H1 (cell line): ENCODE measurements around the gene KCNH4. TPM values are rescaled to one million over a fixed set of nuclear protein-coding genes. Genes with fewer than 3 reads are reported as not detected.

ENCODE experiments used
- CTCF ChIA-PET: fragments of 300-600 bp; sonication (Branson Sonifier 250); formaldehyde crosslinking; loops from one replicate; lab custom pipeline; 2021; ENCODE audit not compliant: partially characterized antibody; lab: Charles Lee
- POLR2A ChIA-PET: fragments of 300-600 bp; sonication (Branson Sonifier 250); formaldehyde crosslinking; loops from one replicate; lab custom pipeline; 2021; ENCODE audit warnings: inconsistent platforms; ENCODE audit not compliant: partially characterized antibody; lab: Charles Lee
- DNase-seq, 2 experiments: peaks; one replicate each; pipeline versions ENCODE4 v3.0.0 to v3.0.0-alpha.2; 2010 to 2022; ENCODE audit warnings: low spot score in 2 of 2, low read depth in 1 of 2, mixed read lengths in 1 of 2
- FAIRE-seq: peaks from 2 replicates; lab custom pipeline; 2011; peaks lifted over from hg19 to GRCh38; lab: Jason Lieb, UNC
- H2AFZ ChIP-seq: 2 replicates; pipeline ENCODE4 v1.8.1; 2012; ENCODE audit warnings: low read length, inconsistent platforms
- H2AK5ac ChIP-seq: 2 replicates; pipeline ENCODE4 v1.6.1; 2013; ENCODE audit warnings: low read depth, low read length
- H2BK120ac ChIP-seq: replicated peaks from 2 replicates; pipeline ENCODE3; 2013; ENCODE audit warnings: low read depth, low read length, inconsistent platforms
- H2BK12ac ChIP-seq: 2 replicates; pipeline ENCODE4 v1.6.1; 2013; ENCODE audit warnings: low read depth, low read length
- H2BK15ac ChIP-seq: 2 replicates; pipeline ENCODE4 v1.6.1; 2013; ENCODE audit warnings: low read length
- H2BK20ac ChIP-seq: 2 replicates; pipeline ENCODE4 v1.6.1; 2013; ENCODE audit warnings: low read length
- H2BK5ac ChIP-seq: 2 replicates; pipeline ENCODE4 v1.6.1; 2013; ENCODE audit warnings: low read depth, low read length
- H3K14ac ChIP-seq: 2 replicates; pipeline ENCODE4 v1.6.1; 2013; ENCODE audit warnings: inconsistent platforms; ENCODE audit not compliant: insufficient read length
- H3K18ac ChIP-seq: 2 replicates; pipeline ENCODE4 v1.6.1; 2013; ENCODE audit warnings: low read length; ENCODE audit errors: extremely low read depth
- H3K23ac ChIP-seq: 2 replicates; pipeline ENCODE4 v1.6.1; 2013; ENCODE audit warnings: inconsistent platforms; ENCODE audit not compliant: insufficient read length
- H3K23me2 ChIP-seq: 2 replicates; pipeline ENCODE4 v1.6.1; 2013; ENCODE audit warnings: low read depth, low read length
- H3K27ac ChIP-seq: 2 replicates; pipeline ENCODE4 v1.6.1; 2011; ENCODE audit warnings: low read depth, low read length, inconsistent platforms
- H3K27me3 ChIP-seq, 4 experiments: replicated peaks in 1 of 4; 1 replicate in 1 of 4; 2 replicates in 3 of 4; pipeline versions ENCODE4 v1.6.1 to v1.8.1; 2011 to 2013; ENCODE audit warnings: low read length in 3 of 4, mild to moderate bottlenecking in 3 of 4, inconsistent platforms in 2 of 4, mixed read lengths in 2 of 4, moderate library complexity in 1 of 4; ENCODE audit not compliant: control insufficient read depth in 3 of 4, insufficient read depth in 3 of 4; ENCODE audit errors: extremely low read depth in 1 of 4
- H3K36me3 ChIP-seq, 4 experiments: 2 replicates each; pipeline versions ENCODE4 v1.6.1 to v1.8.1; 2011 to 2013; ENCODE audit warnings: mild to moderate bottlenecking in 4 of 4, low read length in 3 of 4, moderate library complexity in 2 of 4, control low read depth in 1 of 4, inconsistent platforms in 1 of 4; ENCODE audit not compliant: insufficient read depth in 4 of 4, control insufficient read depth in 2 of 4
- H3K4ac ChIP-seq: replicated peaks from 2 replicates; pipeline ENCODE3; 2013; ENCODE audit warnings: low read length, low read depth, mixed read lengths, inconsistent platforms; ENCODE audit not compliant: insufficient read length
- H3K4me1 ChIP-seq, 4 experiments: replicated peaks in 1 of 4; 1 replicate in 1 of 4; 2 replicates in 3 of 4; pipeline versions ENCODE4 v1.6.1 to v1.8.1; 2011 to 2013; ENCODE audit warnings: low read length in 3 of 4, inconsistent platforms in 2 of 4, mixed read lengths in 1 of 4; ENCODE audit not compliant: insufficient read depth in 4 of 4, control insufficient read depth in 3 of 4
- H3K4me2 ChIP-seq, 2 experiments: 2 replicates each; pipeline versions ENCODE4 v1.6.1 to v1.8.1; 2011 to 2013; ENCODE audit warnings: low read depth in 2 of 2, low read length in 2 of 2, control low read depth in 1 of 2, inconsistent platforms in 1 of 2, mild to moderate bottlenecking in 1 of 2; ENCODE audit not compliant: insufficient read depth in 1 of 2
- H3K4me3 ChIP-seq, 4 experiments: fragments of 200-600, 300-600 bp in 1 of 4; sonication (generic), shearing (Covaris generic), sonication (Bioruptor Twin) in 1 of 4; 2 replicates each; pipeline versions ENCODE4 v1.5.1 to v1.8.1; 2011 to 2016; ENCODE audit warnings: low read length in 4 of 4, low read depth in 3 of 4, control low read depth in 2 of 4, inconsistent platforms in 2 of 4, mild to moderate bottlenecking in 2 of 4, mixed read lengths in 1 of 4, moderate library complexity in 1 of 4; ENCODE audit not compliant: insufficient read depth in 2 of 4; ENCODE audit errors: extremely low read depth in 1 of 4
- H3K56ac ChIP-seq: replicated peaks from 2 replicates; pipeline ENCODE3; 2013; ENCODE audit warnings: low read depth, mild to moderate bottlenecking, mixed read lengths, low read length, inconsistent platforms; ENCODE audit not compliant: insufficient read length
- H3K79me1 ChIP-seq: 2 replicates; pipeline ENCODE4 v1.6.1; 2013; ENCODE audit warnings: low read depth, low read length, control low read depth
- H3K79me2 ChIP-seq, 2 experiments: 2 replicates each; pipeline versions ENCODE4 v1.6.1 to v1.8.1; 2012 to 2013; ENCODE audit warnings: low read length in 2 of 2, mild to moderate bottlenecking in 2 of 2, inconsistent platforms in 1 of 2; ENCODE audit not compliant: insufficient read depth in 2 of 2, control insufficient read depth in 1 of 2
- H3K9ac ChIP-seq, 4 experiments: replicated peaks in 1 of 4; 1 replicate in 1 of 4; 2 replicates in 3 of 4; pipeline versions ENCODE4 v1.6.1 to v1.8.1; 2011 to 2013; ENCODE audit warnings: low read depth in 3 of 4, low read length in 3 of 4, control low read depth in 2 of 4, mild to moderate bottlenecking in 2 of 4, moderate library complexity in 2 of 4, inconsistent platforms in 1 of 4; ENCODE audit errors: extremely low read depth in 1 of 4
- H3K9me3 ChIP-seq, 2 experiments: 2 replicates each; pipeline versions ENCODE4 v1.6.1 to v1.8.1; 2012 to 2013; ENCODE audit warnings: mild to moderate bottlenecking in 2 of 2, moderate library complexity in 2 of 2, control low read depth in 1 of 2, inconsistent platforms in 1 of 2, low read depth in 1 of 2, low read length in 1 of 2, mixed read lengths in 1 of 2; ENCODE audit not compliant: insufficient read depth in 2 of 2
- H4K20me1 ChIP-seq, 2 experiments: replicated peaks in 1 of 2; 2 replicates each; pipeline versions ENCODE3 to v1.8.1; 2011 to 2013; ENCODE audit warnings: inconsistent platforms in 2 of 2, low read length in 2 of 2, mild to moderate bottlenecking in 1 of 2; ENCODE audit not compliant: insufficient read depth in 2 of 2, control insufficient read depth in 1 of 2
- H4K5ac ChIP-seq: 2 replicates; pipeline ENCODE4 v1.6.1; 2013; ENCODE audit warnings: low read length, low read depth, mixed read lengths, inconsistent platforms; ENCODE audit not compliant: insufficient read length
- H4K8ac ChIP-seq: 2 replicates; pipeline ENCODE4 v1.8.0; 2013; ENCODE audit warnings: mild to moderate bottlenecking, moderate library complexity, low read length, inconsistent platforms; ENCODE audit not compliant: insufficient read depth; ENCODE audit errors: extremely low read depth
- H4K91ac ChIP-seq: replicated peaks from 2 replicates; pipeline ENCODE3; 2013; ENCODE audit warnings: low read length, mixed read lengths, inconsistent platforms; ENCODE audit not compliant: insufficient read length
- EGR1 ChIP-seq: IDR thresholded peaks from 2 replicates; pipeline ENCODE4 v1.6.1; 2011; ENCODE audit warnings: low read depth, low read length, borderline replicate concordance
- GTF2F1 ChIP-seq: IDR thresholded peaks from 2 replicates; pipeline ENCODE4 v1.6.1; 2012; ENCODE audit warnings: low read depth, low read length, improper control_type of control experiment, borderline replicate concordance
- HDAC2 ChIP-seq, 2 experiments: fragments of 300-600 bp in 1 of 2; sonication (generic) in 1 of 2; IDR thresholded peaks; 2 replicates each; pipeline ENCODE4 v1.6.1; 2011 to 2012; ENCODE audit warnings: low read depth in 2 of 2, low read length in 2 of 2, mild to moderate bottlenecking in 2 of 2, moderate library complexity in 2 of 2, borderline replicate concordance in 1 of 2, inconsistent platforms in 1 of 2
- HDAC6 ChIP-seq: IDR thresholded peaks from one replicate; pipeline ENCODE4 v1.7.1; 2012; ENCODE audit warnings: low read depth, mild to moderate bottlenecking, inconsistent platforms, low read length, moderate library complexity
- MAFK ChIP-seq: IDR thresholded peaks from 2 replicates; pipeline ENCODE4 v1.6.1; 2012; ENCODE audit warnings: low read depth, mild to moderate bottlenecking, improper control_type of control experiment, low read length
- NANOG ChIP-seq: IDR thresholded peaks from 2 replicates; pipeline ENCODE4 v1.6.1; 2011; ENCODE audit warnings: low read length, low read depth, mild to moderate bottlenecking, inconsistent platforms; ENCODE audit not compliant: insufficient read depth, poor library complexity, severe bottlenecking
- NRF1 ChIP-seq: IDR thresholded peaks from 2 replicates; pipeline ENCODE4 v1.6.1; 2011; ENCODE audit warnings: mild to moderate bottlenecking, low read depth, low read length, improper control_type of control experiment
- POLR2A ChIP-seq, 2 experiments: IDR thresholded peaks; 1 replicate in 1 of 2; 2 replicates in 1 of 2; pipeline ENCODE4 v1.6.1; 2011; ENCODE audit warnings: low read depth in 2 of 2, low read length in 2 of 2, mild to moderate bottlenecking in 2 of 2; ENCODE audit errors: control extremely low read depth in 1 of 2
- POU5F1 ChIP-seq: IDR thresholded peaks from 2 replicates; pipeline ENCODE4 v1.6.1; 2011; ENCODE audit warnings: low read depth, mild to moderate bottlenecking, low read length, moderate library complexity
- SIRT6 ChIP-seq: IDR thresholded peaks from one replicate; pipeline ENCODE4 v1.7.1; 2012; ENCODE audit warnings: low read length, inconsistent platforms
- SP1 ChIP-seq: IDR thresholded peaks from 2 replicates; pipeline ENCODE4 v1.6.1; 2011; ENCODE audit warnings: low read depth, low read length
- SP2 ChIP-seq: IDR thresholded peaks from 2 replicates; pipeline ENCODE4 v1.6.1; 2012; ENCODE audit warnings: mild to moderate bottlenecking, low read length, inconsistent platforms
- SUZ12 ChIP-seq: fragments of 200-600 bp; sonication (generic); IDR thresholded peaks from 2 replicates; pipeline ENCODE4 v1.6.1; 2012; ENCODE audit warnings: mild to moderate bottlenecking, inconsistent platforms, low read length, moderate library complexity, mixed read lengths
- TAF7 ChIP-seq: optimal IDR thresholded peaks from 2 replicates; pipeline ENCODE3; 2011; ENCODE audit warnings: low read depth, mild to moderate bottlenecking, inconsistent platforms, low read length, moderate library complexity, borderline replicate concordance
- YY1 ChIP-seq: IDR thresholded peaks from 2 replicates; pipeline ENCODE4 v1.6.1; 2011; ENCODE audit warnings: low read depth, mild to moderate bottlenecking, low read length
- WGBS, 2 experiments: shearing (Covaris generic) in 1 of 2; methylation state at CpG; one replicate each; pipeline versions ENCODE4 v1.1.6 to v1.1.7; 2013 to 2015; ENCODE audit warnings: low lambda C conversion rate in 2 of 2, mixed read lengths in 2 of 2, inconsistent platforms in 1 of 2, low coverage in 1 of 2, missing lambda C conversion rate in 1 of 2; ENCODE audit not compliant: insufficient replicate concordance in 2 of 2, insufficient coverage in 1 of 2, insufficient read length in 1 of 2; ENCODE audit errors: extremely low coverage in 1 of 2, missing lambda C conversion rate in 1 of 2; 5-methylcytosine and 5-hydroxymethylcytosine counted together
- polyA plus RNA-seq, 7 experiments: library from polyadenylated mRNA; depleted of rRNA in 3 of 7; stranded (reverse) in 5 of 7; unstranded in 2 of 7; fragments of >200 nt in 5 of 7; fragments of 200-250 nt in 2 of 7; gene quantifications; 1 replicate in 5 of 7; 2 replicates in 1 of 7; 4 replicates in 1 of 7; pipeline versions ENCODE4 v1.2.1 to v1.2.3, GENCODE V29; 2011 to 2013; ENCODE audit warnings: missing spikeins in 2 of 7, mixed read lengths in 2 of 7
- total RNA-seq: library from RNA; stranded (reverse); fragmentation: NEBNext Ultra II Directional; extraction: Animal tissue kit (Norgen Biotek cat#: 25700); gene quantifications from 2 replicates; pipeline ENCODE4 v1.2.1, GENCODE V29; 2021

The KCNH4 gene
- total and polyA plus RNA-seq, 2 of the 8 experiments (the other 6 are each of a cell fraction or from before 2014, with no cell fraction given): 0.44 to 0.47 TPM

DNA sequence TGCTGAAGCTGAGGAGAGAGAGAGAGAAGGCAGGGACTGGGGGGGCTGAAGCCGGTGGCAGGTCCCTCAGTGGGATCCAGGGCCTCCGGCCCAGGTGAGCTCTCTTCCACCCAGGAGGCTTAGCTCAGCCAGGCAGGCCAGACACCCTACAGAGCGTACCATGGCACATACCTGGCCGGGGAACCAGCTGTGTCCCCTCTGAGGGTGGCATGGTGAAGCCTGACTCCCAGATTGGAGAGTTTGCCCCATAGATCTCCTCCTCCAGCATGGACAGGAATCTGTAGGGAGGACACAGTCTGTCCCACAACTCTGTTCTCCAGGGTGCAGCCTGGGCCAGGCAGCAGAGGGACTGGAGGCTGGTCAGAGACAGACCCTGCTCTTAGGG lies 62.8 kb downstream of the KCNH4 start:
- no peak overlapping the region for H3K18ac ChIP-seq
- no peak overlapping the region for H4K91ac ChIP-seq
- peaks cover 0 to 5% of the 10 kb centered on the region in 2 experiments for H4K20me1 ChIP-seq
- no peak overlapping the region for H2BK12ac ChIP-seq
- H3K79me2 ChIP-seq: no peaks in the 10 kb centered on the region
- FAIRE-seq: no peak
- H2BK15ac ChIP-seq: no peak overlapping the region
- H3K27ac ChIP-seq: no peak overlapping the region
- no peak overlapping the region for H3K9ac ChIP-seq
- no peak overlapping the region for H4K8ac ChIP-seq
- POLR2A ChIA-PET: interaction anchor here (0.6 to 1.0 kb wide), 3 partner anchors 97 to 739 kb away, joined by 3 to 4 read pairs (median 3); no protein-coding TSS in a partner anchor
- H3K56ac ChIP-seq: no peak overlapping the region
- no peaks in the 10 kb centered on the region for H3K9me3 ChIP-seq
- H3K23ac ChIP-seq: no peak overlapping the region
- no peak overlapping the region for H2AFZ ChIP-seq
- H4K5ac ChIP-seq: no peak overlapping the region
- no peak overlapping the region for H3K4me3 ChIP-seq
- no peak overlapping the region for H3K14ac ChIP-seq
- H3K4me2 ChIP-seq: no peak overlapping the region
- H2BK120ac ChIP-seq: no peak overlapping the region
- 90% methylated on average over 4 of the region's 4 CpGs; no CpG with 5 or more reads in 1 of the 2 experiments for WGBS, 2 experiments
- CTCF ChIA-PET: interaction anchor here (0.6 to 39.4 kb wide), 20 partner anchors 14 to 159 kb away, joined by 3 to 1084 read pairs (median 9); partner anchors contain the start of genes DNAJC7, KCNH4, NKIRAS2 and ZNF385C
- DNase-seq: no peak
- H3K79me1 ChIP-seq: no peaks in the 10 kb centered on the region; the same call in 1 of the 2 replicates
- peaks cover 3 to 20% (median 5%) of the 10 kb centered on the region in 4 experiments; a peak in 6 of 8 replicates for H3K36me3 ChIP-seq
- no peaks in the 10 kb centered on the region; a peak in 2 of 7 replicates for H3K27me3 ChIP-seq
- H2BK5ac ChIP-seq: no peak overlapping the region
- peaks cover 10% of the 10 kb centered on the region for H3K23me2 ChIP-seq
- H3K4ac ChIP-seq: no peak overlapping the region
- H2BK20ac ChIP-seq: no peak overlapping the region
- H2AK5ac ChIP-seq: no peak overlapping the region
- peaks cover 0 to 16% (median 13%) of the 10 kb centered on the region in 4 experiments; a peak in 6 of 7 replicates for H3K4me1 ChIP-seq
- TF ChIP-seq GTF2F1 (no peak), NANOG (no peak), HDAC6 (no peak), MAFK (no peak), POLR2A (IDR thresholded peaks at IDR 0.05; ENCODE audit: control extremely low read depth in 1 of 2, low read depth in 2 of 2, low read length in 2 of 2) (no peak), POU5F1 (no peak), SUZ12 (no peak), SP1 (no peak), HDAC2 (IDR thresholded peaks at IDR 0.05; ENCODE audit: borderline replicate concordance in 1 of 2, low read depth in 2 of 2, low read length in 2 of 2) (no peak), SP2 (no peak), YY1 (no peak), SIRT6 (no peak), EGR1 (no peak), NRF1 (no peak), TAF7 (no peak)
